K562 treated with DMSO at 1 percent for 24 hours (cell line): ENCODE measurements around the gene IL1RAP. TPM values are rescaled to one million over a fixed set of nuclear protein-coding genes. Genes with fewer than 3 reads are reported as not detected.

ENCODE experiments used
- total RNA-seq: library from RNA; unstranded; fragments of 300-600 nt; gene quantifications from 2 replicates; pipeline ENCODE4 v1.2.3, GENCODE V29; 2022; ENCODE audit warnings: low read depth; ENCODE audit not compliant: insufficient read depth

Gene IL1RAP
- 0.74 and 1.3 TPM in 2 replicates for total RNA-seq

GRCh38 chr3:190513409-190514370 lies at the start of gene IL1RAP:
IL1RAP (plus strand) TSS chr3:190514085; CDS start chr3:190564290, 50,205 bp downstream.

Other genes starting within 250 kb of the IL1RAP start
- gene CLDN1, start 191.6 kb upstream of the IL1RAP start, total RNA-seq: not detected in 2 replicates
- gene CLDN16, start 125.9 kb upstream of the IL1RAP start, total RNA-seq: not detected in 2 replicates
- gene TMEM207, start 64.2 kb upstream of the IL1RAP start, total RNA-seq: not detected in 2 replicates